CD4-positive, alpha-beta T cell treated with Interleukin-2 at 100 ng/mL for 4 hours (primary cell): ENCODE measurements around the gene NFYC.

ENCODE experiments used
- DNase-seq: peaks from one replicate; pipeline ENCODE4 v3.0.0-alpha.2; 2020; ENCODE audit warnings: low spot score

Gene NFYC

GRCh38 chr1:40760984-40761383 is 69.5 kb downstream of the NFYC start:
- DNase-seq = no peak

GRCh38 chr1:40762144-40762923 is 70.8 kb downstream of the NFYC start:
- no peak for DNase-seq

DNA sequence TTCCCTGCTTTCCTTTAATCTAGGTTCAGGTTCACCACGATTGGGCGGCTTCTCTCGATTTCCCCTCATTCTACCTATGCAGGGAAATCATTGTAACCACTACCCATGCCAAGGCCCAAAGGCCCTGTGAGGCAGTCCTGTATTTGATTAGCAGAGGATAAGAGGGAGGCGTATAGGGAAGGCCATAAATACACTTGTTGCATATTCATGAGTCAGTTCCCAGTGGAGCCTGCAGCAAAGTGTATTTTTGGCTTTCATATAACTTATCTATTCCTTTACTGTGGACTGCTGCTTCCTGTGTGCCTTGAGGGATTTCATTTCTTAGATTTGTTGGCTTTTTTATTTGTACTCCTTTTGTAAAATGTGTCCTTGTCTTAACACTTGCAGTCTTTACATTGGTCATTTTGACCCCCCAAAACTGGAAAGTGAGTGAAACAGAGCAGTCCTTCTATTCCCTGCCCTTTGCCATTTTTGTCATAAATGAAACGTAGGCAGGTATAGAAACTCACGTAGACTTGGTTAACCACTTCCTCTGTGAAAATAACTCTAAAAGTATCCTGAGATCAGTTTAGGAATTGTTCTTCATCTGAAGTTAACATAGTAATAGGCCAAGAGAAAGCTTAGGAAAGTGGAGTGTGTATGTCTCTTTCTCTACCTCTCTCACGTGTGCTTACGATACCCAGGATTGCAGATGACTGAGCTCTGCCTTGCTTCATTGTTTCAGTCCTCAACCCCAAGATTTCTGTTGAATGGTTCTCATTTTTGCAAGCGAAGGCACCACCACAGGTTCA is 72.4 kb downstream of the NFYC start:
- no peak for DNase-seq

DNA sequence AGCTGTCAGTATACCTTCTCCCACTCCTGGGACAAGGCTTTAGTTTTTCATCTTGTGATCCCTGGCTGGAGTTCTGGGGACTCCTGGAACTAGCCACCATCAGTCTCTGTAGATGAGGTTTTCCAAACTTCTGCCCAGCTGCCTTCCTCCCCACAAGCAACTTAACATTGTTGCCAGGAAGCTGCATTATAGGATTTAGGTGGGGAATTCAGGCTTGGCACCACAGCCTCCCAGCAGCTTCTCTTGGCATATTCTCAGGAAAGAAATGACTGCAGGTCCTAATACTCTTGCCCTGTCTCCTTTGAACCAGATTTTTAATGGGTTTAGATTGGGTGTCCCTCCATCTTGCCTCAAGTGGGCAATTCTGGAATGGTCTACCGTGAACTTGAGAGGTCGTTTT is 73.5 kb downstream of the NFYC start:
- DNase-seq = no peak

DNA sequence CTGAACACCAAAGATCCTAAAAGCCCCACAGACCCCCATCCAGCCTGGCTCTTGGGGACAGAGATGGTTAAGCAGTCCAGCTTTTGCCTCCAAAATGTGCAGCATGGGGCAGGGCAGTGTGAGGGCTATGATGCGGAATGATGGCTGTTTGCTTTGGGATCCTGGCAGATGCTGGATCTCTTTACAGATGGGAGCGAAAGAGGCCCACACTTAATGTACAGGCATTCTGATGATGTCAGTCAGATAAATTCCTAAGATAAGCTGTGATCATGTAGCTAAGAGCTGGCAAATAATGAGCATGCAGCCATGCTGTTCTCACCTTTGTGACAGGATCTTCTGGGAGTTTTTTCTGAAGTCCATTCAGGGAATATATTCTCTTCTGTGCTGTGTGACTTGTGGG is 74.5 kb downstream of the NFYC start:
- DNase-seq = no peak

DNA sequence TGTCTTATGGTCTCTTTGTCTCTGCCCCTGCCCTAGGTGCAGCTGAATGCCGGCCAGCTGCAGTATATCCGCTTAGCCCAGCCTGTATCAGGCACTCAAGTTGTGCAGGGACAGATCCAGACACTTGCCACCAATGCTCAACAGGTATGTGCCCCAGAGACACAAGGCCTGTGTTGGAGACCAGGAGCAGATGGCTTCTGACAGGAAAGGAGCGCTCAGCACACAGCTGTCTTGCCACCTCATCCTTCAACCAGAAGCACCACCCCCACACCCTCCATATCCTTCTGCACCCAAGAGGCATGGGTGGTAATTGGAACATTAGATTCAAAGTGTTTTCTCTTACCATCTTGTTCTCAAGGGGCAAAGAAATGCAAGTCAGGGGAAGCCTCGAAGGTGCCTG is 75.1 kb downstream of the NFYC start:
- no peak for DNase-seq

- DNase-seq = no peak
Observed at GRCh38 chr1:40768146-40768990, 76.9 kb downstream of the NFYC start.

DNA sequence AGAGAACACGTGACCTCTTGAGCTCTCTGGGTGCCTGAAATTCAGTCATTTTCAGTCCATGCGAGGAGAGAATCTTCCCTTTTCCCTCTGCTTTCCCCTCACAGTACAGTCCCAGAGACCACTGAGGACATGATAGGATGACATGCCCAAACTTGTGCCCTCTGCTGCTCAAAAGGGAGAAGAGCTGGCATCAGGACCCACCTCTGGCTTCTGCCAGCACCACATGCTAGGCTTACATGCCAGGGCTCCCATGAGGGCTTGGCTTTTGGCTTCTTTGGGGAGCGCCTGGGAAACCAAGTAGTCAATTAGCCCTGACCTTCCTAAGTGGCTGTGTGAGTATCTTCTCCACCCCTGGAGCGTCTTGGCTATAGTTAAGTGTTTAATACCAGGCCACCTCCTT is 78.3 kb downstream of the NFYC start:
- no peak for DNase-seq

- no peak for DNase-seq
Observed at GRCh38 chr1:40770296-40771070, 79.0 kb downstream of the NFYC start.

DNA sequence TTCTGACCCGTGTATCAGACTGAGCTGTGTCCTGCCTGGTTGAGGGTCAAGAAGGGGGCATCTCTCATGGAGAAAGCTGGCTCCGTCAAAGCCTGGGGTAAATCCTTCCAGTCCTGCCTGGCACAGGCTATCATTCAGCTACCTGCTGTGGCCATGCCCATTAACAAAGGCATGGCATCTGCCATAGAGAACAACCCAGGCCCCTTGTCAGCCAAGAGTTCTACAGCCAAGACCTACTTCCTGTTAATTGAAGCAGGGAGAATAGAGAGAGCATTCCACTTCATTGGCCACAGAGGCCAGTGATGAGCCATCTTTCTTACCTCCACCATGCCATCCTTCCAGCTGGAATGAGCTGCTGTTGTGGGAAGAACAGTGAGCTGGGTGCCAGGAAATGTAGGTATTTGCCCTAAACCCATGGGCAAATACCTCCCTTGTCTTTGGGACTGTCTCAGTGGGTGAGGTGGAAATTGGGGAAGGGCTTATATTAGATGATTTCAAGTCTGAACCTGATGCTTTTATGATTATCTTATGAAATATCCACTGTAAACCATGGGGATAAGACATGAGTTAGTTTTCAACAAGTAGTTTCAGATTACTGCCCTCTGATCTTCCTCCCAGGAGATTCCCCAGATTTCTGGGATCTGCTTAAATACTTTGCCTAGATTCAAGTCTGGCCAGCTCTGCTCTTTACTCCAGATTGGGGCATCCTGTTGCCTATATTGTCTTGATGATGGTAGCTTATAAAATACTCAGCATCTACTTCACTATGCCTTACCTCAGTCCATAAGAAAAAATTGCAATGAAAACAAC is 80.8 kb downstream of the NFYC start:
- DNase-seq = no peak

DNA sequence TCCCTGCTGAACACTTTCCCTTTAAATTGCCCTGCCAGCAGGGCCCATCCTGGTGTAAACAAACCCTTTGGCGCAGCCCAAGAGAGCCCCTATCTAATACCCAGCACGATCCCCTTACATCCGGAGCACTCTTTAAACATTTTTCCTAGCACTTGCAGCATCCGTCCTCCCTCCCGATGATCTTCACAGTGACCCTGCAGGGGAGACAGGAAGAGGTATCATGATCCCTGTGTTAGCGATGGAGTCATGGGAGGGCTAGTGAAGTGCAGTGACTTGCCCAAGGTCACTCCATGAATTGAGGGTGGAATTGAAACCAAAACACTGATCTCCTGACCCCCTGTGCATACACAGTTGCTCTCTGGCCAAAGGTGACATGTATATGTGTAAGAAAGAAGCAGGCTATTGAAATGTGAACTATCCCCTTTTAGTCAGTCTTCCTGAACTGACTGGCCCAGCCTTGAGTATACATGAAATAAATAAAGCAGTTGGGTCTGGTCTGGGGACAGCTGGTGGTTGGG is 82.3 kb downstream of the NFYC start:
- no peak for DNase-seq

DNA sequence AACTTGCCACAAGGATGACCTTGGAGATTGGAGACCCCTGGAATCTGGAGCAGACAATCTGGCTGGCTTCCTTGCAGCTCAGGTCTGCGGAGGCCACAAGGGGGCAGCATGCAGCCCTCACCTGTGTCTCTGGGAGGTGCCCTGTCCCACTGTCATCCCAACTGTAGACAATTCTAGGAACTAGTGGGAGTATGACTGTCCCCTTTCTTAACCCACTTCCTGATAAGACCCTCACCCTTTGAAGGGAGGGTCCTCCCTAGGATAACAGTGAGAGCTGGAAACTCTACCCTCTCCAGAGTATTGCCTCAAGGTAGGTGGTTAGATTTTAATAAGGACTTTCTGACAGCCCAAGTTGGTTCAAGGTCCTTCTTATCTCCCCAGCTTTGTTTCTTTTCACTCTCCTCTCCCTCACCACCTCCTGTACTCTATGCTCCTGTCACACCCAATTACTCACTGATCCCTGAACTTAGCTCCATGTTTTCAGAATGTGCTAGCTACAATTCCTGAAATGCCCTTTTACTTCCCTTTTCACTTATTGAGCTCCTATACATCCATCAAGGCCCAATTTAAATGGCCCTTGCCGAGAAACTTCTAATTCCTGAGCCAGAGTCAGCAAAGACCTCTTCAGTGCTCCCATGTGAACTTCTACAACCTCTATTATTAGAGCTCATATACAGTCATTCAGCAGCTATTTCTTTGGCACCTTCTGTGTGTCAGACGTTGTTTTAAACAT is 82.9 kb downstream of the NFYC start:
- peak; percentile 59 for DNase-seq

GRCh38 chr1:40776236-40777072 is 85.0 kb downstream of the NFYC start:
- DNase-seq = no peak

- DNase-seq = no peak
Observed at GRCh38 chr1:40777224-40777970, 85.9 kb downstream of the NFYC start.

GRCh38 chr1:40780678-40781607 is 89.4 kb downstream of the NFYC start:
- no peak for DNase-seq

- DNase-seq = no peak
Observed at GRCh38 chr1:40781608-40781971, 90.1 kb downstream of the NFYC start.

- DNase-seq = no peak
Observed at GRCh38 chr1:40782371-40782956, 91.0 kb downstream of the NFYC start.
